ENCODE data around the gene GBA3. TPM values are rescaled to one million over a fixed set of nuclear protein-coding genes. Genes with fewer than 3 reads are reported as not detected.

GBA3 gene
- total RNA-seq, 4 donors from 2014 or later = 0.47 to 0.56 TPM; not detected in 2

Other genes starting within 250 kb of the GBA3 start
- gene ADGRA3, start 176.9 kb upstream of the GBA3 start, total RNA-seq = 10 to 100 TPM; 13.7 to 48.3 (median 28.9) TPM

Measured in omental fat pad (tissue), 4 donors.